ENCODE results near the gene MAPKAPK2. TPM values are rescaled to one million over a fixed set of nuclear protein-coding genes. Genes with fewer than 3 reads are reported as not detected.

MAPKAPK2 gene
- total RNA-seq, 6 donors from 2014 or later = 64.8 to 135 (median 84.3) TPM

GRCh38 chr1:206744683-206745082 is 60.0 kb downstream of the MAPKAPK2 start:
- ATAC-seq (ENCODE audit: low FRiP score in 2 of 2) = peak; percentile 56 to 64

GRCh38 chr1:206745301-206745700 is 60.6 kb downstream of the MAPKAPK2 start:
- no peak for TF ChIP-seq EP300 (IDR thresholded peaks at IDR 0.05)
- no peak for TF ChIP-seq CTCF (IDR thresholded peaks at IDR 0.05)
- H3K27me3 ChIP-seq = no peaks in the 10 kb centered on the region
- DNase-seq (no peak), ATAC-seq (ENCODE audit: low FRiP score in 2 of 2) (no peak)
- H3K9me3 ChIP-seq = no peaks in the 10 kb centered on the region
- H3K27ac ChIP-seq = no peak overlapping the region
- H3K36me3 ChIP-seq = no peaks in the 10 kb centered on the region
- no peak overlapping the region for H3K4me3 ChIP-seq
- WGBS, 2 donors = 88 to 100% methylated on average over 1 of the region's 1 CpG
- H3K4me1 ChIP-seq = no peaks in the 10 kb centered on the region

More at GRCh38 chr1:206744683-206745082, 60.0 kb downstream of the MAPKAPK2 start:
- DNase-seq = no peak
- no peak for TF ChIP-seq CTCF (IDR thresholded peaks at IDR 0.05)
- Histone ChIP-seq H3K27me3 (no peaks in the 10 kb centered on the region), H3K9me3 (no peaks in the 10 kb centered on the region), H3K4me3 (no peak overlapping the region), H3K4me1 (no peaks in the 10 kb centered on the region), H3K36me3 (no peaks in the 10 kb centered on the region), H3K27ac (no peak overlapping the region)
- WGBS, 2 donors = 67% methylated on average over 4 of the region's 4 CpGs

- Histone ChIP-seq H3K4me1 (no peaks in the 10 kb centered on the region), H3K27me3 (no peaks in the 10 kb centered on the region), H3K27ac (no peak overlapping the region), H3K9me3 (no peaks in the 10 kb centered on the region), H3K36me3 (no peaks in the 10 kb centered on the region), H3K4me3 (no peak overlapping the region)
- ATAC-seq (ENCODE audit: low FRiP score in 2 of 2) = no peak
- no peak for DNase-seq
- no peak for TF ChIP-seq EP300 (IDR thresholded peaks at IDR 0.05)
- no peak for TF ChIP-seq POLR2A (IDR thresholded peaks at IDR 0.05)
- TF ChIP-seq CTCF (IDR thresholded peaks at IDR 0.05) = no peak
- TF ChIP-seq POLR2AphosphoS5 (IDR thresholded peaks at IDR 0.05) = peak in 1 of 2 donors; percentile 46
- 71 to 76% methylated on average over 3 of the region's 3 CpGs for WGBS, 2 donors
Observed at GRCh38 chr1:206748348-206749030, 63.8 kb downstream of the MAPKAPK2 start.

GRCh38 chr1:206751891-206752290 is 67.2 kb downstream of the MAPKAPK2 start:
- no peaks in the 10 kb centered on the region for H3K9me3 ChIP-seq
- no peak for ATAC-seq (ENCODE audit: low FRiP score in 2 of 2)
- no peak for TF ChIP-seq POLR2A (IDR thresholded peaks at IDR 0.05)
- TF ChIP-seq CTCF (IDR thresholded peaks at IDR 0.05) = no peak
- no peak for TF ChIP-seq POLR2AphosphoS5 (IDR thresholded peaks at IDR 0.05)
- TF ChIP-seq EP300 (IDR thresholded peaks at IDR 0.05) = no peak
- H3K27ac ChIP-seq = no peak overlapping the region
- H3K27me3 ChIP-seq = no peaks in the 10 kb centered on the region
- no peaks in the 10 kb centered on the region for H3K4me1 ChIP-seq
- 52 to 67% methylated on average over 5 of the region's 5 CpGs for WGBS, 2 donors
- H3K36me3 ChIP-seq = no peaks in the 10 kb centered on the region
- H3K4me3 ChIP-seq = no peak overlapping the region
- no peak for DNase-seq

- no peaks in the 10 kb centered on the region for H3K4me1 ChIP-seq
- TF ChIP-seq POLR2AphosphoS5 (IDR thresholded peaks at IDR 0.05) (no peak), EP300 (IDR thresholded peaks at IDR 0.05) (no peak), POLR2A (IDR thresholded peaks at IDR 0.05) (no peak)
- no peak for DNase-seq
- 86 to 96% methylated on average over 2 of the region's 2 CpGs for WGBS, 2 donors
- no peak overlapping the region for H3K4me3 ChIP-seq
- no peaks in the 10 kb centered on the region for H3K36me3 ChIP-seq
- no peaks in the 10 kb centered on the region for H3K9me3 ChIP-seq
- no peaks in the 10 kb centered on the region for H3K27me3 ChIP-seq
- ATAC-seq (ENCODE audit: low FRiP score in 2 of 2) = no peak
- no peak overlapping the region for H3K27ac ChIP-seq
Observed at GRCh38 chr1:206752481-206752880, 67.8 kb downstream of the MAPKAPK2 start.

Data from upper lobe of left lung (tissue), 6 donors.